Erythroblast (primary cell): ENCODE results near the gene VIPR2.

ENCODE experiments used
- GATA1 ChIP-seq: IDR thresholded peaks from 2 replicates; pipeline ENCODE4 v1.6.1; 2011; ENCODE audit warnings: low read depth, mild to moderate bottlenecking, control low read depth, low read length, moderate library complexity
- POLR2A ChIP-seq: IDR thresholded peaks from 2 replicates; pipeline ENCODE4 v1.6.1; 2011; ENCODE audit warnings: mild to moderate bottlenecking, low read length

GRCh38 chr7:159094023-159094740 is 50.5 kb downstream of the VIPR2 start:
- TF ChIP-seq POLR2A (no peak), GATA1 (no peak)
